Stimulated activated CD4-positive, alpha-beta T cell treated with anti-CD3 and anti-CD28 coated beads, Interleukin-1b, Interleukin-23, amount 100 ng/mL, for 4 hours (primary cell): ENCODE measurements around the gene HOXA1.

ENCODE experiments used
- DNase-seq, 2 donors: peaks; one replicate each; pipeline ENCODE4 v3.0.0-alpha.2; 2020; ENCODE audit warnings: low read depth in 2 of 2

HOXA1 gene

GRCh38 chr7:27116962-27117886 lies 21.4 kb upstream of the HOXA1 start:
- DNase-seq = no peak

- no peak for DNase-seq
These were observed 20.5 kb upstream of the HOXA1 start for GRCh38 chr7:27116031-27116961.

GRCh38 chr7:27115221-27116026 lies 19.6 kb upstream of the HOXA1 start:
- no peak for DNase-seq

- DNase-seq = no peak
These were observed 19.1 kb upstream of the HOXA1 start for GRCh38 chr7:27114881-27115220.

- no peak for DNase-seq
These were observed 18.4 kb upstream of the HOXA1 start for GRCh38 chr7:27113991-27114769.

- DNase-seq = no peak
These were observed 17.5 kb upstream of the HOXA1 start for GRCh38 chr7:27112955-27113949.

- no peak for DNase-seq
These were observed 16.6 kb upstream of the HOXA1 start for GRCh38 chr7:27112361-27112760.

GRCh38 chr7:27111751-27112277 lies 16.0 kb upstream of the HOXA1 start:
- no peak for DNase-seq

- DNase-seq = no peak
These were observed 15.4 kb upstream of the HOXA1 start for GRCh38 chr7:27111042-27111750.

- DNase-seq = no peak
These were observed 14.6 kb upstream of the HOXA1 start for GRCh38 chr7:27110186-27111031.

GRCh38 chr7:27109466-27110185 lies 13.8 kb upstream of the HOXA1 start:
- DNase-seq = no peak

GRCh38 chr7:27108390-27109127 lies 12.8 kb upstream of the HOXA1 start:
- no peak for DNase-seq

- DNase-seq = no peak
These were observed 11.9 kb upstream of the HOXA1 start for GRCh38 chr7:27107391-27108381.

- no peak for DNase-seq
These were observed 11.1 kb upstream of the HOXA1 start for GRCh38 chr7:27106901-27107240.

- no peak for DNase-seq
These were observed 10.5 kb upstream of the HOXA1 start for GRCh38 chr7:27106181-27106900.
